Breast epithelium (tissue), 4 donors: Measurements from ENCODE around the gene CELF1. TPM values are rescaled to one million over a fixed set of nuclear protein-coding genes. Genes with fewer than 3 reads are reported as not detected.
"Not testable (repeated sequence)": the region's sequence is repeated elsewhere in the genome, so short reads cannot be mapped to it uniquely, and the experiment has no call there.

ENCODE experiments used
- DNase-seq, 2 donors: peaks; one replicate each; pipeline ENCODE4 v3.0.0-alpha.2; 2019; ENCODE audit warnings: low spot score in 2 of 2
- H3K27ac ChIP-seq, 2 donors: fragments of 200-600 bp; sonication (generic) in 1 of 2; one replicate each; pipeline ENCODE4 v1.5.1; 2016 to 2019; ENCODE audit warnings: mild to moderate bottlenecking in 1 of 2
- H3K27me3 ChIP-seq, 2 donors: fragments of 200-600 bp; sonication (generic) in 1 of 2; one replicate each; pipeline versions ENCODE4 v1.5.1 to v1.6.0; 2017 to 2019; ENCODE audit warnings: control low read depth in 1 of 2, mild to moderate bottlenecking in 1 of 2
- H3K36me3 ChIP-seq: fragments of 200-600 bp; one replicate; pipeline ENCODE4 v1.5.1; 2019
- H3K4me1 ChIP-seq, 2 donors: fragments of 200-600 bp; sonication (generic); one replicate each; pipeline ENCODE4 v1.5.1; 2016 to 2019; ENCODE audit warnings: control low read depth in 1 of 2
- H3K4me3 ChIP-seq, 3 donors: fragments of 200-600 bp; sonication (generic); 1 replicate in 2 of 3; 2 replicates in 1 of 3; pipeline ENCODE4 v1.5.1; 2016 to 2019; ENCODE audit warnings: mild to moderate bottlenecking in 3 of 3, moderate library complexity in 2 of 3
- H3K9me3 ChIP-seq, 2 donors: fragments of 200-600 bp; sonication (generic) in 1 of 2; one replicate each; pipeline ENCODE4 v1.5.1; 2016 to 2019; ENCODE audit warnings: control low read depth in 1 of 2
- CTCF ChIP-seq, 3 donors: fragments of 450-650 bp; IDR thresholded peaks; one replicate each; pipeline ENCODE4 v1.5.1; 2016 to 2017; ENCODE audit warnings: antibody characterized with exemption in 3 of 3, mild to moderate bottlenecking in 3 of 3, moderate library complexity in 3 of 3
- POLR2A ChIP-seq: fragments of 450-650 bp; IDR thresholded peaks from one replicate; pipeline ENCODE4 v1.6.1; 2016; ENCODE audit warnings: antibody characterized with exemption, mild to moderate bottlenecking, moderate library complexity
- POLR2AphosphoS5 ChIP-seq, 3 donors: sonication (generic); formaldehyde crosslinking; IDR thresholded peaks; one replicate each; pipeline ENCODE4 v1.6.1; 2017; ENCODE audit warnings: antibody characterized with exemption in 3 of 3
- intact Hi-C: fragments of 100-400 bp; cut with DNase I; formaldehyde crosslinking; loops from one replicate; pipeline ENCODE4 v1.15.1; 2023; ENCODE audit warnings: low total_unique reads
- total RNA-seq, 3 donors: library from RNA; depleted of rRNA; stranded (reverse); fragments of >200 nt; gene quantifications; one replicate each; pipeline ENCODE4 v1.1.0, GENCODE V29; 2016

Gene CELF1
- total RNA-seq, 3 donors from 2014 or later: 94.1 to 117 (median 114) TPM

- no peak for DNase-seq
- Histone ChIP-seq H3K9me3 (no peaks in the 10 kb centered on the region), H3K4me3 (peak overlapping the region; percentile 70 to 97 (median 90)), H3K27me3 (no peaks in the 10 kb centered on the region), H3K27ac (peak overlapping the region; percentile 84 to 92), H3K36me3 (no peaks in the 10 kb centered on the region), H3K4me1 (no peaks in the 10 kb centered on the region)
- intact Hi-C loops: no loop called here
- TF ChIP-seq POLR2A (no peak), POLR2AphosphoS5 (IDR thresholded peaks at IDR 0.05) (no peak), CTCF (IDR thresholded peaks at IDR 0.05) (no peak)
These were observed 12.0 kb upstream of the CELF1 start for GRCh38 chr11:47564933-47565339.

- intact Hi-C loops, H3K9me3 ChIP-seq, H3K4me1 ChIP-seq, H3K27ac ChIP-seq, DNase-seq, H3K27me3 ChIP-seq, H3K36me3 ChIP-seq: not testable (repeated sequence)
- peak overlapping the region in 1 of 3 donors; percentile 97 for H3K4me3 ChIP-seq
These were observed 11.4 kb upstream of the CELF1 start for GRCh38 chr11:47564366-47564765.

- H3K36me3 ChIP-seq, intact Hi-C loops, H3K9me3 ChIP-seq, H3K4me3 ChIP-seq, H3K27me3 ChIP-seq, H3K27ac ChIP-seq, DNase-seq, H3K4me1 ChIP-seq: not testable (repeated sequence)
These were observed 9.5 kb upstream of the CELF1 start for GRCh38 chr11:47562393-47562792.

DNA sequence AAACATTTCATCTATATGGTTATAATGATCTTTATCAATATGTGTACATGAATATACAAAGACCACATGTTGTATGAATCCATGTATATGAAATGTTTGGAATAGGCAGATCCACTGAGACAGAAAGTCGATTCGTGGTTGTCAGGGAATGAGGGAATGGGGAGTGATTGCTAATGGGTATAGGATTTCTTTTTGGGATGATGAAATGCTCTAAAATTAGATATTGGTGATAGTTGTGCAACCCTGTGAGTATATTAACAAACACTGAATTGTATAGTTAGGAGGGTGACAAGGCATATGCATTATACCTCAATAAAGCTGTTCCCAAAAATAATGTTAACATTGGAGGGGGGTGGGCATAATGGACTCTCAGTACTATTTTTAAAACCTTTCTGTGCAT, 7.5 kb upstream of the CELF1 start:
- no peaks in the 10 kb centered on the region for H3K9me3 ChIP-seq
- intact Hi-C loops: no loop called here
- H3K27ac ChIP-seq: no peak overlapping the region
- no peaks in the 10 kb centered on the region for H3K4me1 ChIP-seq
- no peak for DNase-seq
- no peak for TF ChIP-seq POLR2A
- no peak for TF ChIP-seq POLR2AphosphoS5 (IDR thresholded peaks at IDR 0.05)
- no peak for TF ChIP-seq CTCF (IDR thresholded peaks at IDR 0.05)
- no peaks in the 10 kb centered on the region for H3K27me3 ChIP-seq
- H3K36me3 ChIP-seq: no peaks in the 10 kb centered on the region
- no peak overlapping the region for H3K4me3 ChIP-seq

DNA sequence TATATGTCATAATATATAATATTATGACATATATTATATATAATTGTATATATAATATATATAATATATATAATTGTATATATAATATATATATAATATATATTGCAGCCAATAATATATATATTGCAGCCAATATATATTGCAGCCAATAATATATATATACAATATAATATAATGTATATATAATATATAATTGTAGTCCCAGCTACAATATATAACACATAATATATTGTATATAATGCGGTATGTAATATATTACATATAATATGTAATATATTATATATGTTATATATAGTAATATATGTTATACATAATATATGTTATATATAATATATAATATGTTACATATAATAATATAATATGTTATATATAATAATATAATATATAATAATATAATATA, 5.8 kb upstream of the CELF1 start:
- no peaks in the 10 kb centered on the region for H3K27me3 ChIP-seq
- no peak overlapping the region for H3K27ac ChIP-seq
- intact Hi-C loops: no loop called here
- TF ChIP-seq CTCF (IDR thresholded peaks at IDR 0.05) (no peak), POLR2A (no peak), POLR2AphosphoS5 (IDR thresholded peaks at IDR 0.05) (no peak)
- H3K4me3 ChIP-seq: no peak overlapping the region
- no peaks in the 10 kb centered on the region for H3K9me3 ChIP-seq
- no peak for DNase-seq
- no peaks in the 10 kb centered on the region for H3K36me3 ChIP-seq
- H3K4me1 ChIP-seq: no peaks in the 10 kb centered on the region

- intact Hi-C loops: not testable (repeated sequence)
These were observed 4.1 kb upstream of the CELF1 start for GRCh38 chr11:47557004-47557403.

GRCh38 chr11:47553406-47553743, 443 bp upstream of the CELF1 start:
- DNase-seq: no peak
- Histone ChIP-seq H3K4me3 (peak overlapping the region; percentile 84 to 98 (median 85)), H3K9me3 (no peaks in the 10 kb centered on the region), H3K36me3 (no peaks in the 10 kb centered on the region), H3K4me1 (no peaks in the 10 kb centered on the region), H3K27ac (peak overlapping the region; percentile 94), H3K27me3 (no peaks in the 10 kb centered on the region)
- peak in 1 of 3 donors; percentile 14 for TF ChIP-seq CTCF (IDR thresholded peaks at IDR 0.05)
- TF ChIP-seq POLR2A: no peak
- TF ChIP-seq POLR2AphosphoS5 (IDR thresholded peaks at IDR 0.05): peak in 1 of 3 donors; percentile 2
- intact Hi-C loops: no loop called here

More at GRCh38 chr11:47557004-47557403, 4.1 kb upstream of the CELF1 start:
- not testable (repeated sequence) for H3K36me3 ChIP-seq, H3K4me1 ChIP-seq, H3K9me3 ChIP-seq, H3K27ac ChIP-seq, H3K4me3 ChIP-seq, DNase-seq, H3K27me3 ChIP-seq
